ENCODE results near the gene RAB3IL1. TPM values are rescaled to one million over a fixed set of nuclear protein-coding genes. Genes with fewer than 3 reads are reported as not detected.

RAB3IL1 gene
- total and polyA plus RNA-seq, 9 of the 15 experiments (the other 6 are each of a cell fraction or from before 2014, with no cell fraction given), result 0.15 to 42.6 (median 15.5) TPM

- TF ChIP-seq PBX2 (CRISPR knock-in tag; IDR thresholded peaks at IDR 0.05; ENCODE audit: low read depth) (peak; percentile 27; the same call in 1 of the 2 replicates), PBX2 (tag; conservative IDR thresholded peaks at IDR 0.05; ENCODE audit: low read depth) (peak; percentile 40; the same call in 1 of the 2 replicates), CHD4 (IDR thresholded peaks at IDR 0.05; ENCODE audit: insufficient read depth, insufficient replicate concordance, low read depth, low read length, poor library complexity, severe bottlenecking) (no peak), SMC3 (conservative IDR thresholded peaks at IDR 0.05; ENCODE audit: insufficient read depth, low read depth, low read length) (0 out of 2 replicates have a peak, but pooled peaks have one; percentile 7), HDAC8 (tag; IDR thresholded peaks at IDR 0.05) (0 out of 2 replicates have a peak, but pooled peaks have one; percentile 49), HNRNPL (IDR thresholded peaks at IDR 0.05; ENCODE audit: low read depth, low read length) (no peak; the same call in 1 of the 2 replicates), ZNF224 (CRISPR knock-in tag; IDR thresholded peaks at IDR 0.05) (no peak), POLR3A (IDR thresholded peaks at IDR 0.05; ENCODE audit: borderline replicate concordance, extremely low read depth, insufficient read depth, insufficient read length) (no peak), MBD2 (IDR thresholded peaks at IDR 0.05; ENCODE audit: borderline replicate concordance, low read depth) (peak; percentile 79), ATF7 (IDR thresholded peaks at IDR 0.05) (0 out of 2 replicates have a peak, but pooled peaks have one; percentile 34), UBTF (IDR thresholded peaks at IDR 0.05; ENCODE audit: borderline replicate concordance in 1 of 2, low read depth in 2 of 2, low read length in 2 of 2) (0 out of 4 replicates have a peak, but pooled peaks of 1 of the 2 experiments have one; percentile 21), SIN3A (IDR thresholded peaks at IDR 0.05; ENCODE audit: borderline replicate concordance in 2 of 2, control insufficient read depth in 1 of 2, low read depth in 2 of 2, low read length in 2 of 2) (0 out of 4 replicates have a peak, but pooled peaks of 1 of the 2 experiments have one; percentile 50), HES1 (IDR thresholded peaks at IDR 0.05; ENCODE audit: low read depth) (no peak), HOXB6 (CRISPR knock-in tag; IDR thresholded peaks at IDR 0.05; ENCODE audit: borderline replicate concordance) (no peak), ZNF740 (CRISPR knock-in tag; IDR thresholded peaks at IDR 0.05) (no peak), ZNF740 (tag; IDR thresholded peaks at IDR 0.05) (0 out of 4 replicates have a peak, but pooled peaks of 1 of the 2 experiments have one; percentile 7), ZFP36 (IDR thresholded peaks at IDR 0.05; ENCODE audit: low read depth, low read length, partially characterized antibody) (peak; percentile 44), ZNF232 (CRISPR knock-in tag; IDR thresholded peaks at IDR 0.05) (no peak)
Measured at GRCh38 chr11:61869708-61870451, 47.5 kb downstream of the RAB3IL1 start (continued).

All from K562 (cell line).